B cell (primary cell): ENCODE data around the gene ATF6B.

Source experiments
- CTCF ChIP-seq: fragments of 200-600 bp; IDR thresholded peaks from one replicate; pipeline ENCODE4 v1.8.0; 2022; ENCODE audit warnings: antibody characterized with exemption, mild to moderate bottlenecking
- EZH2 ChIP-seq: IDR thresholded peaks from 2 replicates; pipeline ENCODE4 v1.6.1; 2012; ENCODE audit warnings: borderline replicate concordance, low read depth, mild to moderate bottlenecking, moderate library complexity, low read length; ENCODE audit not compliant: insufficient read depth, poor library complexity, severe bottlenecking

- TF ChIP-seq CTCF (no peak), EZH2 (no peak)
Measured at GRCh38 chr6:32111424-32112066, 16.5 kb downstream of the ATF6B start.
